ENCODE data around the gene IMMP2L. TPM values are rescaled to one million over a fixed set of nuclear protein-coding genes. Genes with fewer than 3 reads are reported as not detected.

IMMP2L gene
- total RNA-seq, 1 experiment from 2014 or later, result 8.8 TPM

DNA sequence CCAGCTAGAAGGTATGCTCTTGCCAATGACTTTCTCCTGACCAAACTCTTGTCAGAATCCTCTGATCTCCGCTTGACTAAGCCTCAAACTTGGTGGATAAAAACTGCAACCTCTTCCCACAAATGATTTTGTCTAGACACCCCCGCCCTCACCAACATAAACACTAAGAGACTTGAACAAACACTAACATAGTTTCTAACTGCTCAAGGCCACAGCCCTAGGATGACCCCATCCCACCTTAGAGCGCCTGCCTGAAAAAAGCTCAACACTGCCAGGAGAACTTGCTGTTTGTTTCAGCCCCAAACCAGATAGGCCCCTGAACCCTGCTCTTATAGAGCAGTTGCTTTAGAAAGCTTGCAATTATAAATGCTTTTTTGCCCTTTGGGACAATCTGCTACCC, 399.6 kb downstream of the IMMP2L start:
- intact Hi-C loops (cut with micrococcal nuclease; ENCODE audit: unreplicated experiment), result no loop called here
- TF ChIP-seq POLR2AphosphoS5 (IDR thresholded peaks at IDR 0.05; ENCODE audit: low read depth, low read length), result no peak
- TF ChIP-seq, protein P1, sequence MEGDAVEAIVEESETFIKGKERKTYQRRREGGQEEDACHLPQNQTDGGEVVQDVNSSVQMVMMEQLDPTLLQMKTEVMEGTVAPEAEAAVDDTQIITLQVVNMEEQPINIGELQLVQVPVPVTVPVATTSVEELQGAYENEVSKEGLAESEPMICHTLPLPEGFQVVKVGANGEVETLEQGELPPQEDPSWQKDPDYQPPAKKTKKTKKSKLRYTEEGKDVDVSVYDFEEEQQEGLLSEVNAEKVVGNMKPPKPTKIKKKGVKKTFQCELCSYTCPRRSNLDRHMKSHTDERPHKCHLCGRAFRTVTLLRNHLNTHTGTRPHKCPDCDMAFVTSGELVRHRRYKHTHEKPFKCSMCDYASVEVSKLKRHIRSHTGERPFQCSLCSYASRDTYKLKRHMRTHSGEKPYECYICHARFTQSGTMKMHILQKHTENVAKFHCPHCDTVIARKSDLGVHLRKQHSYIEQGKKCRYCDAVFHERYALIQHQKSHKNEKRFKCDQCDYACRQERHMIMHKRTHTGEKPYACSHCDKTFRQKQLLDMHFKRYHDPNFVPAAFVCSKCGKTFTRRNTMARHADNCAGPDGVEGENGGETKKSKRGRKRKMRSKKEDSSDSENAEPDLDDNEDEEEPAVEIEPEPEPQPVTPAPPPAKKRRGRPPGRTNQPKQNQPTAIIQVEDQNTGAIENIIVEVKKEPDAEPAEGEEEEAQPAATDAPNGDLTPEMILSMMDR (IDR thresholded peaks at IDR 0.05), result no peak
- TF ChIP-seq, protein P2, sequence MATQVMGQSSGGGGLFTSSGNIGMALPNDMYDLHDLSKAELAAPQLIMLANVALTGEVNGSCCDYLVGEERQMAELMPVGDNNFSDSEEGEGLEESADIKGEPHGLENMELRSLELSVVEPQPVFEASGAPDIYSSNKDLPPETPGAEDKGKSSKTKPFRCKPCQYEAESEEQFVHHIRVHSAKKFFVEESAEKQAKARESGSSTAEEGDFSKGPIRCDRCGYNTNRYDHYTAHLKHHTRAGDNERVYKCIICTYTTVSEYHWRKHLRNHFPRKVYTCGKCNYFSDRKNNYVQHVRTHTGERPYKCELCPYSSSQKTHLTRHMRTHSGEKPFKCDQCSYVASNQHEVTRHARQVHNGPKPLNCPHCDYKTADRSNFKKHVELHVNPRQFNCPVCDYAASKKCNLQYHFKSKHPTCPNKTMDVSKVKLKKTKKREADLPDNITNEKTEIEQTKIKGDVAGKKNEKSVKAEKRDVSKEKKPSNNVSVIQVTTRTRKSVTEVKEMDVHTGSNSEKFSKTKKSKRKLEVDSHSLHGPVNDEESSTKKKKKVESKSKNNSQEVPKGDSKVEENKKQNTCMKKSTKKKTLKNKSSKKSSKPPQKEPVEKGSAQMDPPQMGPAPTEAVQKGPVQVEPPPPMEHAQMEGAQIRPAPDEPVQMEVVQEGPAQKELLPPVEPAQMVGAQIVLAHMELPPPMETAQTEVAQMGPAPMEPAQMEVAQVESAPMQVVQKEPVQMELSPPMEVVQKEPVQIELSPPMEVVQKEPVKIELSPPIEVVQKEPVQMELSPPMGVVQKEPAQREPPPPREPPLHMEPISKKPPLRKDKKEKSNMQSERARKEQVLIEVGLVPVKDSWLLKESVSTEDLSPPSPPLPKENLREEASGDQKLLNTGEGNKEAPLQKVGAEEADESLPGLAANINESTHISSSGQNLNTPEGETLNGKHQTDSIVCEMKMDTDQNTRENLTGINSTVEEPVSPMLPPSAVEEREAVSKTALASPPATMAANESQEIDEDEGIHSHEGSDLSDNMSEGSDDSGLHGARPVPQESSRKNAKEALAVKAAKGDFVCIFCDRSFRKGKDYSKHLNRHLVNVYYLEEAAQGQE (IDR thresholded peaks at IDR 0.05; ENCODE audit: insufficient read depth in 1 of 2, low read depth in 2 of 2, low read length in 1 of 2), result no peak
- ChIA-PET CTCF (no interaction called here), POLR2A (no interaction called here)
- no TSS peak for BruUV-seq (replicated peaks)
- no peaks in the 10 kb centered on the region for H3K36me3 ChIP-seq (ENCODE audit: control insufficient read depth, insufficient read depth, low read length)
- no peak overlapping the region for H3K27ac ChIP-seq (ENCODE audit: low read length)
- in situ Hi-C loops (cut with HindIII; ENCODE audit: low pct_unique_long_range_greater_than_20kb, low sequenced_read_pairs), result no loop called here
- H3K27me3 ChIP-seq (ENCODE audit: control insufficient read depth, insufficient read depth, low read length), result no peaks in the 10 kb centered on the region
- no peaks in the 10 kb centered on the region for H3K4me1 ChIP-seq (ENCODE audit: control insufficient read depth, insufficient read depth, low read length)
- H3K4me3 ChIP-seq (ENCODE audit: low read depth in 2 of 2, low read length in 2 of 2), result no peak overlapping the region
- ATAC-seq (no peak), DNase-seq (ENCODE audit: low read depth, low spot score) (no peak)
- H3K9me3 ChIP-seq (ENCODE audit: control insufficient read depth, insufficient read depth, low read depth, low read length), result no peaks in the 10 kb centered on the region

DNA sequence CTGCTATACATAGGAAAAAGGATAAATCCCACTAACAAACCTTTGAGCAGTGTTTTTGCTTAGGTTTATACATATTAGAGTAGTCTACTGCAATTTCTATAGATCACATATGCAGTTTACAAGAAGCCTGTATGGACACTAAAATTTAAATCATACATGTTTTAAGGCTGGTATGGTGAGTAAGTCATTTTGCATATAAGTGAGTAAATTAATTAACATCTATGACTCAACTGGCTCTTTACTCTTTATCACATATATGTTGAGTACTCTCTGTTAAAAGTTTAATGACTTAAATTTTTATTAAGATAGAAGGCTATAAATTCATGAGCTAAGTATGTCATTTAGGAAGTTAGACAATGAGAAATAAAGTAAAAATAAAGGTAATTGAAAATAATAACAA, 402.0 kb downstream of the IMMP2L start:
- H3K4me3 ChIP-seq (ENCODE audit: low read depth in 2 of 2, low read length in 2 of 2), result no peak overlapping the region
- H3K9me3 ChIP-seq (ENCODE audit: control insufficient read depth, insufficient read depth, low read depth, low read length), result no peaks in the 10 kb centered on the region
- no peak overlapping the region for H3K27ac ChIP-seq (ENCODE audit: low read length)
- H3K4me1 ChIP-seq (ENCODE audit: control insufficient read depth, insufficient read depth, low read length), result no peaks in the 10 kb centered on the region
- no peak for DNase-seq (ENCODE audit: low read depth, low spot score)
- no peaks in the 10 kb centered on the region for H3K36me3 ChIP-seq (ENCODE audit: control insufficient read depth, insufficient read depth, low read length)
- H3K27me3 ChIP-seq (ENCODE audit: control insufficient read depth, insufficient read depth, low read length), result no peaks in the 10 kb centered on the region
- no TSS peak for BruUV-seq (replicated peaks)
- intact Hi-C loops (cut with micrococcal nuclease; ENCODE audit: unreplicated experiment) (no loop called here), in situ Hi-C loops (cut with HindIII; ENCODE audit: low pct_unique_long_range_greater_than_20kb, low sequenced_read_pairs) (no loop called here)
- TF ChIP-seq TCF7L2 (IDR thresholded peaks at IDR 0.05; ENCODE audit: low read depth, low read length) (no peak), SIN3A (IDR thresholded peaks at IDR 0.05; ENCODE audit: borderline replicate concordance, insufficient read depth, low read depth, low read length) (no peak), POLR2AphosphoS5 (IDR thresholded peaks at IDR 0.05; ENCODE audit: low read depth, low read length) (no peak)
- TF ChIP-seq, protein P1 (IDR thresholded peaks at IDR 0.05), result no peak
- TF ChIP-seq, protein P2 (IDR thresholded peaks at IDR 0.05; ENCODE audit: insufficient read depth in 1 of 2, low read depth in 2 of 2, low read length in 1 of 2), result no peak
- ChIA-PET CTCF (no interaction called here), POLR2A (no interaction called here)
- no peak for ATAC-seq
